HG03025 (cell line): ENCODE data around the gene EN1.

Source experiments
- ATAC-seq: cut with Tn5 transposase; IDR thresholded peaks from one replicate; pipeline ENCODE4 v1.9.1; 2021; ENCODE audit warnings: mild to moderate bottlenecking, moderate library complexity; ENCODE audit not compliant: unreplicated experiment, low FRiP score

Gene EN1

DNA sequence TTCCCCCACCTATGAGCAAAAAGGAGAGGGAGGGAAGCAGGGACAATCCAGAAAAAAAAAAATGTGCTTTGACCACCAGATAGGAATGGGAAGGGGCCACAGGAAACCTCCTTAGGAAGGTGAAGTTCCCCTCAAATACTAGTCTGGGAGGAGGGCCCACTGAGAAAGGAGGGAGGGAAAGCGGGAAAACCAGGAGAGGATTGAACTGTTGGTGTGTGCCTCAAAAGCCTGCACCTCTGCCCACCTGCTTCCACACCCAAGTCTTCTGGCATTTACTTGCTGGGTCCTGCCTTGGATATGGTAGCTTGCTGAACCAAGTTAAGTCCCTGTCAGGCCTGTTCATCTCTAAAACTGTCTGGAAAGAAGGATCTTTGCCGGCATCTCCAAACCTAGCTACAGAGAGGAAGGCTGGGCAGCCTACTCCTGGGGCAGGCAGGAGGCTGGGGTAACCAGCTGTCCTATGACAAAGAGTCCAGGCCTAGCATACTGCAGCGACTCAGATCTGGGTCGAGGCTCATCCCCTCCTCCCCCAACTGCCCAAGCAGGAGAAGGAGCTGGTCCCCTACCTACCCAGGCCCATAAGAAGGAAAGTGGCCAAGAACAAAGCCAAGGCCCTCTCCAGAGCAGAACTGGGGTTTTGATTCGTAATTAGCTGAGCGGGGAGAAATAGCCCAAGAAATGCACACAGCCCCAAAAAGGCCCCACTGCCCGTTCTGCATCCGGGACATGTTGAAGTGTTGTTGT is 3.0 kb downstream of the EN1 start:
- ATAC-seq = no peak

DNA sequence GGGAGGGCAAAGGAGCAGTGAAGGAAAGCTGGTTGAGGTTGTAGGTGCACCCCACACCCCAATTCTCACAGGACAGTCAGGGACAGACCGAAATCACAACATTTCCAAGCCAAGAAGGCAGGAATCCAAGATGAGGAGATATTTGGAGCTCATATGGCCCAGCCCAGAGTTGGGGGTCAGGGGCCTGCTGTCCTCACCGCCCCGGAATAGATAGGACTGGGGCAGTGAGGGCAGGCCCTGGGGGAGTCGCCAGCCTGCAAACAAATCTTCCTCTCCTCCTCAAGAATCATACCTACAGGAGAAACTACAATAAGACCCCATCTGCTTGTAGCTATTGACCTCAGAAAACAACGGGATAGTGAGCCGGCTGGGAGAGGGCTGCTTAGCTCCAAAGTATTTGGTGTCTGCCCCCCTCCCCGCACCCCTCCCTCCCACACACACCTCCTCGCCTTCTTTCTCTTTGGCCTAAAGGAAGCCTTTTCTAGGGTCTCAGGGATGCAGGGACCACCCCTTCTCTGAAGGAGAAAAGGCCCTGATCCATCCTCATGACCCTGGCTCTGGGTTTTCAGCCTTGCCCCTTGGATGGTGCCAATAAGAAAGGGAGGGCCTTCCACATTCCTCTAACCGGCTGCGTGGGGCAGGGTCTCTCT is 3.8 kb downstream of the EN1 start:
- no peak for ATAC-seq

DNA sequence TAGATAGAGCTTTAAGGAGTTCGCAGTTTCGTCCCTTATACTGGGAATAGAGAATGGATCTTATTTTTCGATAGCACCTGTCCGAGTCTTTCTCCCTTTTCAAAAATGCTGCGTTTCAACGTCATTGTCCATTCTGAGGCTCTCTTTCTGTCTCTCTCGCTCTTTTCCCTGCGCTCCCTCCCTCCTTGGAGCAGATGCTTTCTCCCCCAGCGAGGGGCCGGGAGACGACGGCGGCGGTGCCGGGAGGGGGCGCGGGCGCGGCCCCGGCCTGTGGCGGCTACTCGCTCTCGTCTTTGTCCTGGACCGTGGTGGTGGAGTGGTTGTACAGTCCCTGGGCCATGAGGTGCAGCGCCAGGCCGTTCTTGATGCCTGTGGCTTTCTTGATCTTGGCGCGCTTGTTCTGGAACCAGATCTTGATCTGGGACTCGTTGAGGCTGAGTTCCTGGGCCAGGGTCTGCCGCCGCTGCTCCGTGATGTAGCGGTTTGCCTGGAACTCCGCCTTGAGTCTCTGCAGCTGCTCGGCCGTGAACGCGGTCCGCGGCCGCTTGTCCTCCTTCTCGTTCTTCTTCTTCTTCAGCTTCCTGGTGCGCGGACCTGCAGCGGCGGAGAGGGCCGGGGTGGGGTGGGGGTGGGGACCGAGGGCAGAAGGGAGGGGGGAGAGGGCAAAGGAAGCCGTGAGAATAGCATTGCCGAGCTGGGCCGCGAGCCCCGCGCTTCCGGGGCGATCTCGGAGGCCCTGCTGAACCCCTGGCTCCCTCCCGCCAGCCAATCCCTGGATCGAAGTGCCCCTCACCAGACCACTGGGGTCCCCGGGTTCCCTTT is 4.6 kb downstream of the EN1 start:
- ATAC-seq = no peak

DNA sequence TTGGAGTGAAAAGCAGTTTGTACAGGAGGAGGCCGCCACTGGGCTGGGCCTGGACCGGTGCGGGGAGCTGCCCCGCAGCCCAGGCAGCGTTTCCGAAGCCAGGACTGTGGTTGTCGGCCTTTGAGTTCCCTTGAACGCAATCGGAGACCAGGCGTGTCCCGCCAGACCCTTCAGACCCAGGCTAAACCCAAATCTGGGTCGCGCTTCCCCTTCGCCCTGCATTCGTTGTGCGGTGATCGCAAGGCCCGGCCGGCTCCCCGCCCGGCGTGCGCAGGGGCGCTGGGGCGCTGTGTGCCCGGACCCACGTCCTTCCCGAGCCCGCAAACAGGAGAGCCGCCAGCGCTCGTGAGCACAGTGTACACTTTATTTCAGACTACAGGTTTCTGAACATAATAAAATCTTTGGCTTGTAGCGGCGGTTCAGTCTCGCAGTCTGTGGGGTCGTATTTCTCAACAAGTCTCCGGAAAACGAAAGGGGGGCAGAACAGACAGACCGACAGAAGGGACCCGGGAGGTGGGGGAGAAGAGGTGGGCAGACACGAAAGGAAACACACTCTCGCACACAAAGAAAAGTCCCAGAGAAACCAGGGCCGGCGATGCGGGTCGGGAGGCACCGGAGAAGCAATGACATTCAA is 5.5 kb downstream of the EN1 start:
- no peak for ATAC-seq

DNA sequence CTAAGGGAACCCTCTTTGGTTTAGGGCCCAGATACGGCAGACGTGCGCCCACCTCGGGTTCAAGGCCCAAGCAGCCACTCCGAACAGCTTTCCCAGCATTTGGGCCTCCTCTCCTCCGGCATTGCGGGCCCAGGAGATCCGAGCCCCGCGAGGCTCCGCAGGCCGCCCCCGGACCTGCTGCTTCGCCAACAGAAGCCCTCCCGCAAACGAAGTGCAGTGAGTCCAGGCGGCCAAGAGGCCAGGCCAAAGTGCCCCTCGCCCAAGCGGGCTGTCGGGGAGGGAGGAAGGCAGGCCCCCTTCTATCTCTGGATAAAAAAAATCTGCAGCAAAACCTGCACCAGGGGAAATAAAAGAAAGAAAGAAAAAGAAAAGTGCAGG is 6.0 kb downstream of the EN1 start:
- ATAC-seq = no peak

DNA sequence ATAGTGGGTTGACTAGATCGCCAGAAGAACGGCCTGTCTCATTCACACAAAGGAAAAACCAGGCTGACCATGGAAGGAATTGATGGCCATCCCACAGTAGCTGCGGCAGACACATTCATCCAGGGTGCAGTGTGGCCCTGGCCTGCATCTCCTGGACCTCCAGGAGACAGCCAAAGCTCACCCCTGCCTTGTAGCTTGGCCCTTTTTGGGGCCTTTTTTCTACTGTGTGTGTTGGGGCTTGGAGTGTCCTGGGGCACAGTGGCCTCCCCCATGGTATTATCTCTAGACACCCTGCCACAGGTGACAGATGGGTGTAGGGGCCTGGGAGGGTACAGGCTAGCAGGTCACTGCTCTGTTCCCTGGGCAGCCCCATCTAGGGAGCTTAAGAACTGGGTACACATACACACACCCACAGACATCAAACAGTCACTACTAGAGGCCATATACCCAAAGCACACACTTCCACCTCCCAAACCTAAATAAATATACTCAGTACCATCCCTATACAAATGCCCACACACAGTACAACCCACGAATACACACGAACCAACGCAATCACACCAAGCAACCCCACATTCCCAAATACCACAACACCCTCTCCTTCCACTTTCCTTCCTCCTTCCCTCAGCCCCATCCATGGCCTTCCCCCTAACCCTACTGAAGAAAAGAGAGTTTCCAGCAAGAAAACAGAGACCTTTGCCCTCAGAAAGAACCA is 8.6 kb downstream of the EN1 start:
- no peak for ATAC-seq

DNA sequence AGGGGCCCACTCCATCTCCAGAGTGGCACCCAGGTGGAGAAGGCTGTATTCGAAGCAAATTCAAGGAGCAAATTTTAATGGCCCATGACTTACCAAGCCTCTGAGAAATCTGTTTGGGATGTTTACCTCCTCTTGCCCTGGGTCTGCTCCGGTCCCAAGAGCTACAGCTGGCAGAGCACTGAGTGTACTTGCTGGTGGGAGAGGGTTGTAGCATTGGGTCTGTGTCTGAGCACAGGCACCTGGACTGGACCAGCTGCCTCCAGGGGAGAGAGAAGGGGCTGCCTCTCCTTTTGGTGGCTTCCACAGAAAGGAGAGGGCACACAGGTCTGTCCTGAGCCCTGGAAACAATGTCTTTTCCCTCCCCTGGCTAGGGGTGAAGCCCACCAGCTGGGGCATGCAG is 9.8 kb downstream of the EN1 start:
- ATAC-seq = no peak

DNA sequence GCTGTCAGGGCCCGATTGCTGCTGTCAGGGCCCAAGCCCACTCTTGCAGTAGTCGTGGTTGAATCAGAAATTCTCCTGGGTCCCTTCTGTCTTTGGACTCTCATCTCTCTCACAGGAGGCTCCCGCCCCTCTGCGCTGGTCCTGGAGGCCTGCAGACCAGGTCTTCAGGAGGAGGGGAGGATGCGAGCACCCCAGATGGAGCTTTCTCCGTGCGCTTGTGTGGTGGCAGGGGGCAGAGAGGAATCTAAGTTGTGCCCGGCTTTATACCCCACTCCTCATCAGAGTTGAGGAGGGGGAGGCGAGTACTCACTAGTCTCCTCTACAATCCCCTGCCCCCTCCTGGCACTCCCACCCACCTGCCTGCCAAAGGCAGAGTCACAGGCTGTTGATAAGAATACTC is 10.4 kb downstream of the EN1 start:
- ATAC-seq = no peak

DNA sequence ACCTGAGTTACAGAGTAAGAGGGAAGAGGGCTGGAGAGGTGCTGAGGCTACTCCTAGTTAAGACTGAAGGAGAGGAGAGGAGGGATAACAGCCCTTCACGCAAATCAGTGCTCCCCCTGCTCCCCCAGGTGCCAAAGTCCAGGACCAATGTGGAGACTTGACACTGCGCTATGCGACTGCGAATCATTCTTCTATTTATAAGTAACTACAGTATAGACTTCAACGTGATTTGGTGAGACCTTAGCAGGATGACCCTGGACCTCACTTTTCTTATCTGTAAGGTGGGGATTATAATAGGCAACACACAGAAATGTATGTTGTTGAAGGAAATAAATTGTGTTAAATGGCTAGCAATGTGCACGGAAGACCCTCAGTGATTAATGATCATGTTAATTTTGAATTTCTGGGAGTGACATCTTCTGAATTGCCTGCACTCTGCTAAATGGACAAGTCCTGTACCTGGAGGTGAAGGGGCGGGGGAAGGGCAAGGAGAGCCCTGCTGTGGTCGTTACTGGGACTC is 11.0 kb downstream of the EN1 start:
- no peak for ATAC-seq

DNA sequence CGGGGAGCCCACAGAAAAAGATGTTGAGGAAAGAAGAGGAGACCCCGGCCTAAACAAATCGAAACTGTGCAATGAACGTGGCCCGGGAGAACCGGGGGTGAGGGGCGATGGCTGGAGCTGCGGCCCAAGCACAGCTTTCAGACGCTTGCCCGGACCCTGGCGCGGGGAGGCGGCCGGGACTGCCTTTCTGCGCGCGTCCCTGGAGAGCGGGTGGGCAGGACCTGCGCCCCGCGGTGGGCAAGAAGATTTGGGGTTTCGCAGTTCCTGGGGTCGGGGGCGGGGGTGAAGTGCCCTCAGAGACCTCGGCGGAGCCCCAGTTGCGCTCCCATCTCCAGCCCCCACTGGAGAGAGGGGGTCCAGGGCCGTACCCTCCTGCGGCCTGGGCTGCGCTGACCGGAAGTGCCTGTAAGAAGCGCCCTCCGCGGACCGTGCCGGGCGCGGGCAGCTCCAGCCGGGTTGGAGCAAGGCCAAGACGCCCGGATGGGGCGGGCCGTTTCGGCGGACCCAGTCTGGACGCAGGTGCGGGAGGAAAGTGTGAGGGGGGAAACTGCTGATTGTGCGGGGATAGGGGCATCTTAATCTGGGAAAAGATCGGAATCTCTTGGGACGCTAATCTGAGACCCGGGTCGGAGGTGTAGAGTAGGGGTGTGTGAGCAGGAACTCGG is 11.6 kb downstream of the EN1 start:
- ATAC-seq = no peak

DNA sequence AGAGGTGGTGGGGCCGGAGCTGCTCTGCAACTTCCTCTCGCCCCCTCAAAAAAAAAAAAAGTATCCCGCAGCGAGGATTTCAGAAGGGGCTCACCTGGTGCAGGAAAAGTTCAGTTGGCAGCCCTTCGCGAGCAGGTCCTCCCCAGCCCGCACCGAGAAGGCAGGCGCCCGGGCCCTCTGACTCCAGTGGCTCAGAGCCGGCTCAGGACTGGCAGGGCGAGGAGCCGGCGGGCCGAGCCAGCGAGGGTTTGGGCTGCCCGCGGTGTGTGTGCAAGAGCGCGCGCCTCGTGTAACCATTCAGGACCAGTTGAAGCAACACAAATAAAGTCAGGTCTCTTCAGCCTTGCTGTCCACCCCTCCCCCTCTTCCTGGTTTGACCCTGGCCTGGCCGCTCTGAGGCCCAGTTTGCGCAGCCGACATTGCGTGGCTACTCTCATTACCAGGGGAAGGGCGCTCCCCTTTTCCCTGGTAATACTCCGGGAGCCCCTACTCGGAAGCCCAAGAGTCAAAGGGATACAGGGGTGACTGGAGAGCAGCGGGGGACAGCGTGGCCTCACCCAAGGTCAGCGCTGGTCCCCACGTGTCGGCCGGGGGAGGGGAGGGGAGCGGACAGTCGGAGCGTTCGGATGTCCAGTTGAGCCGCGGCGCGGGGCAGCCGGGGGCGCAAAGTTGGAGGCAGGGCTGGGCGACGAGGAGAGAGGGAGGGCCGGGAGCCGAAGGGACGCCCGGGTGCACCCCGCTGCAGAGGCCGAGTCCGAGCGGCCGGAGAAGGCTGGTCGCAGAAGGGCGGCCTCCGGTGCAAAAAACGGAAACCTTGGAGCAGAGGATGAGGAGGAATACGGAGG is 12.3 kb downstream of the EN1 start:
- no peak for ATAC-seq

DNA sequence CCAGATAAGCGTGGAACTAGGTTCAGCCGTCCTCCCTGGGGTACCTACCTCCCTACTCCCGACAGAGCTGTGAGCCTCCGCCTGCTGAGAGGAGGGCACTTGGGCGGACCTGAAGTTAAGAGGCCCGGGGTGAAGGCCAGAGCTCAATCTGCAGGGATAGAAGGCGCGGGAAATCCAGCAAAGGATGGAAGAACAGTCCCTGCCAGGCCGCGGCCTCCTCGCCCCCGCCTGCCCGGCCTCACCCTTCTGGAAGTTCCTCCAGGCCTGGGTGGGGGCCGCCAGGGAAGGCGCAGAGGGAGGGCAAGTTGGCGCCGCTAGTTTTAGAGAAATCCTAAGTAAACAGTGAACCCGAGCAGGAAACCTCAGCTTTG is 13.0 kb downstream of the EN1 start:
- no peak for ATAC-seq

DNA sequence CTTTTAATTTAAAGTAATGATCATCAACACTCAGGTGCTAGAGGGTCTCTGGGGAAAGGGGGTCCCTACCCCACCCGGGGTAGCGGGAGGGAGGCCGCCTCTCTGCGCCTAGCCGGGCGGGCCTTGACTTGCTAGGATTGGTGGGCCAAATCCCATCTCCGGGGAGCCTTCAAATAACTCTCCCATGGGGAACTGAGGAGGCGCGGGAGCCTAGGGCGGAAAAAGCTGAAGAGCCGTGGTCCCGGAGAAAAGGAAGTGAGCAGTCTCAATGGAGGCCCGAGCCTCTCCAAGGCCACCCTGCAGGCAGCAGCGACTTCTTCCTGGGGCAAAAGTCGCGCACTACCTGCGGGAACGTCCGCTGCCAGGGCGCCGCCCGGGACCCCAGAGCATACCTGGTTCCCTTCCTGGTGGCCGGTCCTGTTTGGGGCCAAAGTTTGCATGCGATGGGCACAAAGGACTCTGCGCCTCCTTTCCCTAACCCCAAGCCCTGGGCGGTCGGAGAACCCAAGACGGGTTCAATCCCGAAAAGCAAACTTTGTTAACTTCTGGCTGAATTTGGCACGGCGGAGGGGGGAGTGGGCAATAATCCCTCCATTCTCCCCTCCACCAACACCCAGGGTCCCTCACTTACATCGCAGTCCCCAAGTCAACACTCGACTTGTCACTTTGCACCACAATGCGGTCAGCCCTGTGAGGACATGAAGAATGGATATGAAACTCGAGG is 13.6 kb downstream of the EN1 start:
- no peak for ATAC-seq

DNA sequence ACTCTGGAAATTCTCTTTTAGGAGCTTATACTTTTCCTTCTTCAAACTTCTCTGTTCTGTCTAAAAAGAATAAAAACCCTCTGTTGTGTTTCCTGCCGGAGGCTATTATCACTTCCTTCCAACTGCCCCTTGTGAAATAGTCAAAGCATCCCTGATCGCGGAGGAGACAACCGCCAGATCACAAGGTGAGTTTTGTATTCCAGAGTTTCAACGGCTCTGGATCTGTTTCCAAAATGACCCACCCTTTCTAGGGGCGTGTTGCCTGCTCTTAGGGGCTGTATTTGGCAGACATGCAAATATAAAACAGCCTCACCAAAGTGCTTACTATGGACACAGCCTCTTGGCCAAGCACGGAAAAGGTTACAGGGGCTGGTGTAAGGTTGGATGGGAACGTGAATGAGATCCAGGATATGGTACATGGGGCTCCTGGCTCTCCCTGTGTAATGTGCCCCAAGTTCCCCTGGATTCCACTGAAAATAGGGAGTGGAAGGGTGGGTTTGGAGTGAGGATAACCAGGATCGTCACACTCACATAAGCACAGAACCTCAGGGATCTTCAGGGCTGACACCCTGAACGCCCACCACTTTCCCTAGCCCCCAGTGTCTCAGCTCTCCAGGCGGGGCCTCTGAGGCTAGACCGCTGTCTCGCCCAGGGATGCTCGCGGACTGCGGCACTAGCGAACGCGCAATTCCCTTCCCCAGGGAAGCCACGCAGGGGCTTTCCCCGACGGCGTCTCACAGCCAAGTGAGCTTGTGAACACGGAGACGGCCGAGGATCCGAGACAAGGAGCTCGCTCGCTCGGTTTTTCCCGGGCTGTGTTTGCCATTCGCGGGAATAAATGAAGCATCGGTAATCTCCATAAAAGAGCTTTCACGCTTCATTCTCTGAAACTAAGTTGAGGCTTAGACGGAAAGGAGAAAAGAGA is 14.4 kb downstream of the EN1 start:
- ATAC-seq = no peak

DNA sequence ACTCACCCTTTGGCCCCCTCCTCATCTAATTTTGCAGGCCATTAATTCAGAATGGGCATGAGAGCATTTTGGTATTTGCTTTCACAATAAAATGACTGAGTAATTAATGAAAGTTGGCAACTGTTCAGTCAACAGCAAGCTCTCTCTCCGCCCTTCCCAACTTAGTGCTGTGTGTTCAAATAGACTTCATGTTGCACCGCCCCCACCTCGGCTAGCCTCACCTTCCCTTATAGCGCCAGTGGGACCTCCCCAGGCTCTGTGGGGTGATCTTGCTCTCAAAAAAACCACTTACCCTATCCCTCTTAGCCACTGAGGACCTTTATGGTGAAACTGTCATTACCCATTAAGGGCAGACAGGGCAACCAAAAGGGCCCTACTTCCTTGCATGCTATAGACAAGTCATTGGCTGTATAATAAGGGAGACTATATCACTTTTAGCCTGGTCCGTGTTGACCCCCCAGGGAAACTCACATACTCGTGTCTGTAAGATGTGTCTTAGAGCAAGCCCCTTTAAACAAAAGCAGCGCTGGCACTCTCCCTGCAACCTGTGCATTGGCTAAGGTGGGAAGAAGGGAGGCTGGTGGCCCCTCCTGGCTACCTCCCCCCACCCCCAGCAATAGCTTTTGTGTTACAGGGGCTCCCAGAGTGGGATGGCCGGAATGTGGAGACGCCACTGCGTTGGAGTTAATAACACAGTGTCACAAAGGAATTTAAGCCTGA is 15.2 kb downstream of the EN1 start:
- no peak for ATAC-seq

DNA sequence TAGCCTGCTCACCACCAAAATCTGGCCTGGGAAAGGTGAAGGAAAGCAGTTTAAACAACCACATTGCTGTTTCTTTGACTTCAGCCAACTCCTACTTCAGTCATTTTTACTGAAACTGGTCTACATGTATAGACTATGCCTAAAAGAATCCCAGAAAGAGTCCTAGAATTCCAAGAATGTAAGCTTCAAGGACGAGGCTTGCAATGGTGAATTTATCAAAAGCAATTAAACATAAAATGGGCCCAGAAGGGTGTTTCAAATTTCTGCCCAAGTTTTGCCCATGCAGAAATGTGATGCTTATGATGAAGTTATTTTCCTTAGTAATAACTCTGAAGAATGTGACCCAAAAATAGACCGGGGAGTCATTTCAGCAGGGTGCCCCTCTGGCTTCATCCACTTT is 16.6 kb downstream of the EN1 start:
- ATAC-seq = no peak

DNA sequence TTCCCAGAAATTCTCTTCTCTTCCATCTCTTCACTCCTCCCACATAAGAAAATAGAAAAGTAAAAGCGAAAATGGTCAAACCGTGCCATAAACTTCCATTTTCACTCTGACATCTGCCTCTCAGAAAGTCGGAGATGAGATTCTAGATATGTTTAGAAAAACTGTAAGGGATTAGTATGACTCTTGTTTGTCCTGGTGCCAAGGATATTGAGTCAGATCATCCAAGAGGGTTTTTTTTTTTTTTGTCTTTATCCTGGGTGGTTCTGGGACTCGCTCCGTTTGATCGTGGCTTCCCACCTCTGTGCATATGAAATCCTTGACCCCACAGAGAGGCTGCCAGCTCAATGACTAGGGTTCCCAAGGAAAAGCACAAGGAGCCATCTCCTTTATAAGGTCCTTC is 17.3 kb downstream of the EN1 start:
- no peak for ATAC-seq
